ENCODE data around the gene SCN5A. TPM values are rescaled to one million over a fixed set of nuclear protein-coding genes. Genes with fewer than 3 reads are reported as not detected.

Gene SCN5A
- total RNA-seq, 1 experiment from 2014 or later: 0.69 TPM

GRCh38 chr3:38588995-38589937, 60.2 kb downstream of the SCN5A start:
- no peak for DNase-seq (ENCODE audit: low read depth, low spot score)
- no TSS peak for BruUV-seq (replicated peaks)
- CTCF ChIA-PET: interaction anchor here (0.6 kb wide), 1 partner anchor 65 kb away, joined by 3 read pairs; no protein-coding TSS in a partner anchor

DNA sequence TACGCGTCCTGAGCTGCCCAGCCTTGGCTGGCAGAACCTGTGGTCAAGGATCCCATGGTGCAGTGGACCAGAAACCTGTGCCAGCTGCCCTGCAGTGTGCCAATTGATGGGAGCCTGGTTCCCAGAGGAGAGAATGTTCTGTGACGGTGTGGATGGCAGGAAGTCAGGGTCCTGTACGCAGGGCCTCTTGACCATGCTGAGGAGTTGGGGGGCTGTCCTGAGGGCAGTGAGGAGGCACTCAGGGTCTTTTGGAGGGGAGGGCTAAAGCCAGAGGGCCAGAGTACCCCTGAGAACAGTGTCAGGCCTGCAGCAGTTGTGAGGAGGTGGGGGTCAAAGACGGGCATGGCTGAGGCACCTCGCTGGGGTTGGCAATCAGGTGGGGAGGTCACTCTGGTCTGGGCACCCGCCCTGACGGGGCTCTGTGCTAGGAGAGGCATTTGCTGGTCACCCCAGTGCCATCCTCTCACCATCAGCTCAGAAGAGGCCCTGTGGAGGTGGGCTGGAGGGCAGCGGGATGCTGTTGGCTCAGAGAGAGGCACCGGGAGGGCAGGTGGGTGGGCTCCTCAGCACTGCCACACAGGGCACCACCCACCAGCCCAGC, 61.0 kb downstream of the SCN5A start:
- TF ChIP-seq, protein P1, sequence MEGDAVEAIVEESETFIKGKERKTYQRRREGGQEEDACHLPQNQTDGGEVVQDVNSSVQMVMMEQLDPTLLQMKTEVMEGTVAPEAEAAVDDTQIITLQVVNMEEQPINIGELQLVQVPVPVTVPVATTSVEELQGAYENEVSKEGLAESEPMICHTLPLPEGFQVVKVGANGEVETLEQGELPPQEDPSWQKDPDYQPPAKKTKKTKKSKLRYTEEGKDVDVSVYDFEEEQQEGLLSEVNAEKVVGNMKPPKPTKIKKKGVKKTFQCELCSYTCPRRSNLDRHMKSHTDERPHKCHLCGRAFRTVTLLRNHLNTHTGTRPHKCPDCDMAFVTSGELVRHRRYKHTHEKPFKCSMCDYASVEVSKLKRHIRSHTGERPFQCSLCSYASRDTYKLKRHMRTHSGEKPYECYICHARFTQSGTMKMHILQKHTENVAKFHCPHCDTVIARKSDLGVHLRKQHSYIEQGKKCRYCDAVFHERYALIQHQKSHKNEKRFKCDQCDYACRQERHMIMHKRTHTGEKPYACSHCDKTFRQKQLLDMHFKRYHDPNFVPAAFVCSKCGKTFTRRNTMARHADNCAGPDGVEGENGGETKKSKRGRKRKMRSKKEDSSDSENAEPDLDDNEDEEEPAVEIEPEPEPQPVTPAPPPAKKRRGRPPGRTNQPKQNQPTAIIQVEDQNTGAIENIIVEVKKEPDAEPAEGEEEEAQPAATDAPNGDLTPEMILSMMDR (IDR thresholded peaks at IDR 0.05): no peak
- Histone ChIP-seq H3K27me3 (ENCODE audit: control insufficient read depth, insufficient read depth, low read length) (peaks cover 2% of the 10 kb centered on the region; the same call in 1 of the 2 replicates), H3K4me3 (ENCODE audit: low read depth in 2 of 2, low read length in 2 of 2) (no peak overlapping the region), H3K9me3 (ENCODE audit: control insufficient read depth, insufficient read depth, low read depth, low read length) (no peaks in the 10 kb centered on the region), H3K4me1 (ENCODE audit: control insufficient read depth, insufficient read depth, low read length) (no peaks in the 10 kb centered on the region), H3K36me3 (ENCODE audit: control insufficient read depth, insufficient read depth, low read length) (no peaks in the 10 kb centered on the region), H3K27ac (ENCODE audit: low read length) (no peak overlapping the region)
- ChIA-PET CTCF (no interaction called here), POLR2A (no interaction called here)
- in situ Hi-C loops (cut with HindIII; ENCODE audit: low pct_unique_long_range_greater_than_20kb, low sequenced_read_pairs) (no loop called here), intact Hi-C loops (cut with micrococcal nuclease; ENCODE audit: unreplicated experiment) (no loop called here)
- DNase-seq (ENCODE audit: low read depth, low spot score) (no peak), ATAC-seq (no peak)
- BruUV-seq (replicated peaks): no TSS peak

More at GRCh38 chr3:38588995-38589937, 60.2 kb downstream of the SCN5A start:
- ATAC-seq: no peak
- no peaks in the 10 kb centered on the region for H3K36me3 ChIP-seq (ENCODE audit: control insufficient read depth, insufficient read depth, low read length)
- TF ChIP-seq POLR2AphosphoS5 (IDR thresholded peaks at IDR 0.05; ENCODE audit: low read depth, low read length): no peak
- TF ChIP-seq SIN3A (IDR thresholded peaks at IDR 0.05; ENCODE audit: borderline replicate concordance, insufficient read depth, low read depth, low read length): no peak
- TF ChIP-seq, protein P2, sequence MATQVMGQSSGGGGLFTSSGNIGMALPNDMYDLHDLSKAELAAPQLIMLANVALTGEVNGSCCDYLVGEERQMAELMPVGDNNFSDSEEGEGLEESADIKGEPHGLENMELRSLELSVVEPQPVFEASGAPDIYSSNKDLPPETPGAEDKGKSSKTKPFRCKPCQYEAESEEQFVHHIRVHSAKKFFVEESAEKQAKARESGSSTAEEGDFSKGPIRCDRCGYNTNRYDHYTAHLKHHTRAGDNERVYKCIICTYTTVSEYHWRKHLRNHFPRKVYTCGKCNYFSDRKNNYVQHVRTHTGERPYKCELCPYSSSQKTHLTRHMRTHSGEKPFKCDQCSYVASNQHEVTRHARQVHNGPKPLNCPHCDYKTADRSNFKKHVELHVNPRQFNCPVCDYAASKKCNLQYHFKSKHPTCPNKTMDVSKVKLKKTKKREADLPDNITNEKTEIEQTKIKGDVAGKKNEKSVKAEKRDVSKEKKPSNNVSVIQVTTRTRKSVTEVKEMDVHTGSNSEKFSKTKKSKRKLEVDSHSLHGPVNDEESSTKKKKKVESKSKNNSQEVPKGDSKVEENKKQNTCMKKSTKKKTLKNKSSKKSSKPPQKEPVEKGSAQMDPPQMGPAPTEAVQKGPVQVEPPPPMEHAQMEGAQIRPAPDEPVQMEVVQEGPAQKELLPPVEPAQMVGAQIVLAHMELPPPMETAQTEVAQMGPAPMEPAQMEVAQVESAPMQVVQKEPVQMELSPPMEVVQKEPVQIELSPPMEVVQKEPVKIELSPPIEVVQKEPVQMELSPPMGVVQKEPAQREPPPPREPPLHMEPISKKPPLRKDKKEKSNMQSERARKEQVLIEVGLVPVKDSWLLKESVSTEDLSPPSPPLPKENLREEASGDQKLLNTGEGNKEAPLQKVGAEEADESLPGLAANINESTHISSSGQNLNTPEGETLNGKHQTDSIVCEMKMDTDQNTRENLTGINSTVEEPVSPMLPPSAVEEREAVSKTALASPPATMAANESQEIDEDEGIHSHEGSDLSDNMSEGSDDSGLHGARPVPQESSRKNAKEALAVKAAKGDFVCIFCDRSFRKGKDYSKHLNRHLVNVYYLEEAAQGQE (IDR thresholded peaks at IDR 0.05; ENCODE audit: insufficient read depth in 1 of 2, low read depth in 2 of 2, low read length in 1 of 2): no peak
- TF ChIP-seq TCF7L2 (IDR thresholded peaks at IDR 0.05; ENCODE audit: low read depth, low read length): no peak
- TF ChIP-seq, protein P1 (IDR thresholded peaks at IDR 0.05): no peak
- no peaks in the 10 kb centered on the region for H3K4me1 ChIP-seq (ENCODE audit: control insufficient read depth, insufficient read depth, low read length)
- in situ Hi-C loops (cut with HindIII; ENCODE audit: low pct_unique_long_range_greater_than_20kb, low sequenced_read_pairs) (no loop called here), intact Hi-C loops (cut with micrococcal nuclease; ENCODE audit: unreplicated experiment) (no loop called here)
- no peaks in the 10 kb centered on the region for H3K9me3 ChIP-seq (ENCODE audit: control insufficient read depth, insufficient read depth, low read depth, low read length)
- H3K4me3 ChIP-seq (ENCODE audit: low read depth in 2 of 2, low read length in 2 of 2): no peak overlapping the region
- peaks cover 5% of the 10 kb centered on the region; the same call in 1 of the 2 replicates for H3K27me3 ChIP-seq (ENCODE audit: control insufficient read depth, insufficient read depth, low read length)
- no peak overlapping the region for H3K27ac ChIP-seq (ENCODE audit: low read length)
- POLR2A ChIA-PET: interaction anchor here (0.5 kb wide), 1 partner anchor 30 kb away, joined by 4 read pairs; no protein-coding TSS in a partner anchor

All from Panc1 (cell line).